ENCODE data around the gene DPP6. TPM values are rescaled to one million over a fixed set of nuclear protein-coding genes. Genes with fewer than 3 reads are reported as not detected.

The DPP6 gene
- total and polyA plus RNA-seq, 2 of the 8 experiments (the other 6 are each of a cell fraction or from before 2014, with no cell fraction given): 4.7 to 6.8 TPM

GRCh38 chr7:154910125-154910524 lies 857.9 kb downstream of the DPP6 start (continued):
- TF ChIP-seq SUZ12 (IDR thresholded peaks at IDR 0.05; ENCODE audit: low read length): no peak
- TF ChIP-seq KDM4A (IDR thresholded peaks at IDR 0.05; ENCODE audit: low read depth, low read length, severe bottlenecking): no peak
- no peak for TF ChIP-seq CHD1 (IDR thresholded peaks at IDR 0.05; ENCODE audit: low read depth, low read length)
- no peak for TF ChIP-seq CREB1 (IDR thresholded peaks at IDR 0.05)
- no peak for TF ChIP-seq TAF7 (optimal IDR thresholded peaks at IDR 0.05; ENCODE audit: borderline replicate concordance, low read depth, low read length)
- TF ChIP-seq RFX5 (IDR thresholded peaks at IDR 0.05; ENCODE audit: borderline replicate concordance, low read depth, low read length): no peak
- no peak for TF ChIP-seq ATF3 (IDR thresholded peaks at IDR 0.05; ENCODE audit: insufficient read depth, low read depth, low read length)
- TF ChIP-seq CEBPB (IDR thresholded peaks at IDR 0.05; ENCODE audit: low read depth, low read length): no peak
- TF ChIP-seq SAP30 (IDR thresholded peaks at IDR 0.05; ENCODE audit: insufficient read depth, insufficient replicate concordance, low read length): no peak
- no peak for TF ChIP-seq POLR2AphosphoS5 (IDR thresholded peaks at IDR 0.05; ENCODE audit: low read depth, low read length)
- no peak for TF ChIP-seq GABPA (IDR thresholded peaks at IDR 0.05; ENCODE audit: borderline replicate concordance, insufficient read depth, low read length)
